NCI-H748 (cell line): Measurements from ENCODE around the gene LRRC74A.
"Not testable (repeated sequence)": the region's sequence is repeated elsewhere in the genome, so short reads cannot be mapped to it uniquely, and the experiment has no call there.

Experiments
- DNase-seq: peaks from one replicate; lab custom pipeline; 2025; ENCODE audit not compliant: unreplicated experiment; lab: John Stamatoyannopoulos, UW

The LRRC74A gene

GRCh38 chr14:76884394-76884793 is 58.2 kb downstream of the LRRC74A start:
- DNase-seq = no peak

GRCh38 chr14:76884853-76885276 is 58.7 kb downstream of the LRRC74A start:
- DNase-seq = no peak

GRCh38 chr14:76887191-76887590 is 61.0 kb downstream of the LRRC74A start:
- DNase-seq = no peak

GRCh38 chr14:76891391-76891790 is 65.2 kb downstream of the LRRC74A start:
- no peak for DNase-seq

GRCh38 chr14:76894308-76894707 is 68.1 kb downstream of the LRRC74A start:
- no peak for DNase-seq

GRCh38 chr14:76898006-76898405 is 71.8 kb downstream of the LRRC74A start:
- DNase-seq = not testable (repeated sequence)

GRCh38 chr14:76900682-76901081 is 74.5 kb downstream of the LRRC74A start:
- DNase-seq = peak; percentile 82

GRCh38 chr14:76901171-76902055 is 75.2 kb downstream of the LRRC74A start:
- no peak for DNase-seq

- DNase-seq = no peak
Observed at GRCh38 chr14:76902591-76902990, 76.4 kb downstream of the LRRC74A start.

GRCh38 chr14:76904100-76904739 is 78.0 kb downstream of the LRRC74A start:
- no peak for DNase-seq

- peak; percentile 87 for DNase-seq
Observed at GRCh38 chr14:76904740-76905569, 78.7 kb downstream of the LRRC74A start.

GRCh38 chr14:76908834-76909233 is 82.6 kb downstream of the LRRC74A start:
- DNase-seq = no peak

GRCh38 chr14:76909266-76909665 is 83.1 kb downstream of the LRRC74A start:
- DNase-seq = no peak

- DNase-seq = no peak
Observed at GRCh38 chr14:76910371-76910890, 84.2 kb downstream of the LRRC74A start.

GRCh38 chr14:76911473-76911872 is 85.3 kb downstream of the LRRC74A start:
- no peak for DNase-seq

- peak; percentile 30 for DNase-seq
Observed at GRCh38 chr14:76914533-76915081, 88.4 kb downstream of the LRRC74A start.

GRCh38 chr14:76916040-76916715 is 90.0 kb downstream of the LRRC74A start:
- no peak for DNase-seq

GRCh38 chr14:76917158-76917596 is 91.0 kb downstream of the LRRC74A start:
- peak; percentile 83 for DNase-seq

- DNase-seq = peak; percentile 22
Observed at GRCh38 chr14:76917745-76918255, 91.6 kb downstream of the LRRC74A start.

GRCh38 chr14:76918256-76918781 is 92.1 kb downstream of the LRRC74A start:
- DNase-seq = no peak
